Transverse colon (tissue), 4 donors: ENCODE measurements around the gene GTF3C6. TPM values are rescaled to one million over a fixed set of nuclear protein-coding genes. Genes with fewer than 3 reads are reported as not detected.
"Not testable (repeated sequence)": the region's sequence is repeated elsewhere in the genome, so short reads cannot be mapped to it uniquely, and the experiment has no call there.

Experiments
- DNase-seq: peaks from one replicate; pipeline ENCODE4 v3.0.0-alpha.2; 2019
- H3K27ac ChIP-seq, 4 donors: fragments of 200-600 bp; sonication (generic); 2 replicates each; pipeline ENCODE4 v1.5.1; 2016 to 2018; ENCODE audit warnings: inconsistent platforms in 4 of 4
- H3K27me3 ChIP-seq: fragments of 200-600 bp; sonication (generic); 2 replicates; pipeline ENCODE4 v1.5.1; 2017; ENCODE audit warnings: inconsistent platforms
- H3K36me3 ChIP-seq, 4 donors: fragments of 200-600 bp; sonication (generic); 2 replicates each; pipeline ENCODE4 v1.5.1; 2017 to 2019; ENCODE audit warnings: inconsistent platforms in 4 of 4
- H3K4me1 ChIP-seq, 4 donors: fragments of 200-600 bp; sonication (generic); 2 replicates each; pipeline ENCODE4 v1.5.1; 2017 to 2020; ENCODE audit warnings: inconsistent platforms in 4 of 4
- H3K4me3 ChIP-seq, 4 donors: fragments of 200-600 bp; sonication (generic); 1 replicate in 1 of 4; 2 replicates in 3 of 4; pipeline versions ENCODE4 v1.5.1 to v1.6.1; 2017 to 2019; ENCODE audit warnings: inconsistent platforms in 4 of 4
- H3K9me3 ChIP-seq, 2 donors: fragments of 200-600 bp; sonication (generic); 2 replicates each; pipeline ENCODE4 v1.5.1; 2017 to 2019; ENCODE audit warnings: inconsistent platforms in 2 of 2
- CTCF ChIP-seq, 5 experiments: fragments of 200-600 bp in 3 of 5; fragments of 450-650 bp in 2 of 5; sonication (generic) in 3 of 5; IDR thresholded peaks; 1 replicate in 2 of 5; 2 replicates in 3 of 5; pipeline ENCODE4 v1.5.1; 2016 to 2017; ENCODE audit warnings: antibody characterized with exemption in 5 of 5, inconsistent platforms in 3 of 5, mild to moderate bottlenecking in 2 of 5, moderate library complexity in 1 of 5
- EP300 ChIP-seq: sonication (generic); formaldehyde crosslinking; IDR thresholded peaks from one replicate; pipeline ENCODE4 v1.6.1; 2017; ENCODE audit warnings: antibody characterized with exemption, low read depth
- POLR2A ChIP-seq: fragments of 450-650 bp; IDR thresholded peaks from one replicate; pipeline ENCODE4 v1.6.1; 2016; ENCODE audit warnings: antibody characterized with exemption, mild to moderate bottlenecking, moderate library complexity
- POLR2AphosphoS5 ChIP-seq, 3 donors: sonication (generic); formaldehyde crosslinking; IDR thresholded peaks; one replicate each; pipeline ENCODE4 v1.6.1; 2016; ENCODE audit warnings: antibody characterized with exemption in 3 of 3
- WGBS, 2 donors: methylation state at CpG; one replicate each; pipeline ENCODE4 v1.1.5; 2018; ENCODE audit warnings: low coverage in 1 of 2; 5-methylcytosine and 5-hydroxymethylcytosine counted together
- in situ Hi-C, 4 donors: fragments of 200-750 bp; cut with MboI; loops; one replicate each; pipeline versions ENCODE4 v1.15.0 to v1.15.1; 2017; ENCODE audit warnings: low sequenced_read_pairs in 3 of 4, low pct_ligation_motif_present in 1 of 4, low pct_unique_long_range_greater_than_20kb in 1 of 4
- intact Hi-C: fragments of 100-400 bp; cut with DNase I; formaldehyde crosslinking; loops from one replicate; pipeline ENCODE4 v1.15.1; 2023; ENCODE audit warnings: low total_unique reads
- total RNA-seq, 4 donors: library from RNA; depleted of rRNA; stranded (reverse); fragments of >200 nt; gene quantifications; one replicate each; pipeline ENCODE4 v1.1.0, GENCODE V29; 2016

The GTF3C6 gene
- total RNA-seq, 4 donors from 2014 or later, result 13.5 to 53.4 (median 24.6) TPM

GRCh38 chr6:111011360-111012142, 53.0 kb downstream of the GTF3C6 start:
- H3K4me1 ChIP-seq, result no peaks in the 10 kb centered on the region
- in situ Hi-C loops, result no loop called here
- peaks cover 0 to 45% (median 16%) of the 10 kb centered on the region in 4 donors for H3K36me3 ChIP-seq
- H3K9me3 ChIP-seq, result no peaks in the 10 kb centered on the region
- no peaks in the 10 kb centered on the region for H3K27me3 ChIP-seq
- TF ChIP-seq EP300, result no peak
- TF ChIP-seq POLR2A, result no peak
- peak; percentile 44 to 55 (median 47) for TF ChIP-seq CTCF (IDR thresholded peaks at IDR 0.05)
- no peak for TF ChIP-seq POLR2AphosphoS5 (IDR thresholded peaks at IDR 0.05)
- WGBS, 2 donors, result 68 to 75% methylated on average over 2 of the region's 2 CpGs
- no peak overlapping the region for H3K27ac ChIP-seq
- intact Hi-C loops, result loop anchor here (5.0 to 10.0 kb wide), 2 partner anchors 193 to 1529 kb away; partner anchors contain the start of gene ZBTB24
- no peak overlapping the region for H3K4me3 ChIP-seq
- no peak for DNase-seq

- Histone ChIP-seq H3K36me3 (peaks cover 0 to 40% (median 16%) of the 10 kb centered on the region in 4 donors), H3K4me1 (no peaks in the 10 kb centered on the region), H3K4me3 (no peak overlapping the region), H3K27ac (no peak overlapping the region), H3K9me3 (no peaks in the 10 kb centered on the region), H3K27me3 (no peaks in the 10 kb centered on the region)
- intact Hi-C loops (loop anchor here (5.0 to 10.0 kb wide), 2 partner anchors 193 to 1530 kb away; partner anchors contain the start of gene ZBTB24), in situ Hi-C loops (no loop called here)
- WGBS, 2 donors, result 63 to 73% methylated on average over 2 of the region's 2 CpGs
- no peak for TF ChIP-seq EP300
- no peak for TF ChIP-seq POLR2AphosphoS5 (IDR thresholded peaks at IDR 0.05)
- TF ChIP-seq POLR2A, result no peak
- TF ChIP-seq CTCF (IDR thresholded peaks at IDR 0.05), result no peak
- DNase-seq, result no peak
Observed at GRCh38 chr6:111012143-111012452, 53.6 kb downstream of the GTF3C6 start.

GRCh38 chr6:111012520-111012919, 54.0 kb downstream of the GTF3C6 start:
- H3K36me3 ChIP-seq, result peaks cover 0 to 40% (median 16%) of the 10 kb centered on the region in 4 donors

GRCh38 chr6:111013144-111013915, 54.8 kb downstream of the GTF3C6 start:
- Histone ChIP-seq H3K4me1 (no peaks in the 10 kb centered on the region), H3K27me3 (no peaks in the 10 kb centered on the region), H3K27ac (no peak overlapping the region), H3K4me3 (no peak overlapping the region), H3K9me3 (no peaks in the 10 kb centered on the region), H3K36me3 (peaks cover 0 to 36% (median 14%) of the 10 kb centered on the region in 4 donors)
- intact Hi-C loops, result loop anchor here (5.0 to 10.0 kb wide), 2 partner anchors 191 to 1531 kb away; partner anchors contain the start of gene ZBTB24
- in situ Hi-C loops, result no loop called here
- no peak for TF ChIP-seq CTCF (IDR thresholded peaks at IDR 0.05)
- no peak for TF ChIP-seq EP300
- no peak for TF ChIP-seq POLR2A
- TF ChIP-seq POLR2AphosphoS5 (IDR thresholded peaks at IDR 0.05), result no peak
- WGBS, 2 donors, result 86 to 89% methylated on average over 4 of the region's 4 CpGs
- DNase-seq, result no peak

More at GRCh38 chr6:111012520-111012919, 54.0 kb downstream of the GTF3C6 start:
- intact Hi-C loops, result loop anchor here (5.0 to 10.0 kb wide), 2 partner anchors 192 to 1530 kb away; partner anchors contain the start of gene ZBTB24
- H3K9me3 ChIP-seq, H3K27ac ChIP-seq, H3K4me3 ChIP-seq, H3K27me3 ChIP-seq, in situ Hi-C loops, H3K4me1 ChIP-seq, DNase-seq: not testable (repeated sequence)
- 86 to 93% methylated on average over 3 to 4 of the region's 4 CpGs for WGBS, 2 donors
